Activated naive CD8-positive, alpha-beta T cell treated with anti-CD3 and anti-CD28 coated beads, Interleukin-2, amount 50 U/mL, for 24 hours (primary cell): ENCODE data around the gene PIGQ.

ENCODE experiments used
- ATAC-seq: fragments of 150-1000 bp; cut with Tn5 transposase; one replicate; pipeline ENCODE4 v1.10.0; 2021
- DNase-seq: peaks from one replicate; pipeline ENCODE4 v3.0.0; 2021
- H3K27ac Mint-ChIP-seq: one replicate; pipeline ENCODE4 v1.8.0; 2021; ENCODE audit warnings: mild to moderate bottlenecking, mixed read lengths
- H3K27me3 Mint-ChIP-seq: one replicate; pipeline ENCODE4 v1.8.0; 2021; ENCODE audit warnings: mixed read lengths
- H3K36me3 Mint-ChIP-seq: one replicate; pipeline ENCODE4 v1.8.0; 2021; ENCODE audit warnings: low read depth, mixed read lengths
- H3K4me1 Mint-ChIP-seq: one replicate; pipeline ENCODE4 v1.8.0; 2021; ENCODE audit warnings: mixed read lengths
- H3K4me3 Mint-ChIP-seq: one replicate; pipeline ENCODE4 v1.8.0; 2021; ENCODE audit warnings: mild to moderate bottlenecking, moderate library complexity, mixed read lengths
- H3K9me3 Mint-ChIP-seq: one replicate; pipeline ENCODE4 v1.8.0; 2021; ENCODE audit warnings: mixed read lengths

The PIGQ gene

DNA sequence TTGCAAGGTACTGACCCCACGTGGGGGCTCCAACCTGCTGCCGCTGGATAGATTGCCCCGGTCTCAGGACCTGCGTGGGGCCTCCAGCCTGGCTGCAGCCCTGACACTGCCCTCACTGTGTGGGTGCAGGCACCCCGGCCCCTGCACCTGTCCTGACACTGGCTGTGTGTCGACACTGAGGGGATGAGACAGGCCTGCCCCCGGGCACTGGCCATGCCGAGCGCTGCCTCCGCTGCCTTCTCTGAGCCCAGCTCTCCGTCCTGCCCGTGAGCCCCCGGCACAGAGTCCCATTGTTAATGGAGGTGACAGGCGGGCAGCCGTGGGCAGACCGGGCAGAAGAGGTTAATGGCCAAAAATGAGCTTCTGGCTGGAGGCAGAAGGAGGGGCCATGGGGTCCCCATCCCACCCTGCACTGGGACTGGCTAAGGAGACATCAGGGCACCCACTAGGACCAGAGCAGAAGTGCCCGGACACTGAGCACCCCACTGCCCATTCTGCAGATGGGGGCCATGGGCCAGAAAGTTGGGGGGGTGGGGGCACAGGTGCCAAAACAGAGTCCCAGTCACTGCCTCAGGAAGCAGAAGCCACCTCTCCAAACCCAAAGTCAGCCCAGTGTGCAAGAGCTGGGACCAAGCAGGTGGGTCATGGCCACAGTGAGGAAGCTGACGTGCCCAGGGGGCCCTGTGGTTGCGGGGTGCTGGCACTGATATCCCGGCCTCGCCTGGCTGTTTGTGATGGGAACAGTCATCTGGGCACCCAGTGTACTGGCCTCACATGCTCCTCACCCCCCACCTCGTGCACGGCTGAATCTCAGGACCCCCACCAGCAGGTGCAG lies 12.1 kb upstream of the PIGQ start:
- Mint-ChIP-seq H3K4me1 (no peaks in the 10 kb centered on the region), H3K27me3 (peaks cover 13% of the 10 kb centered on the region), H3K4me3 (no peak overlapping the region), H3K36me3 (no peaks in the 10 kb centered on the region), H3K27ac (no peak overlapping the region), H3K9me3 (no peaks in the 10 kb centered on the region)
- no peak for ATAC-seq
- no peak for DNase-seq

DNA sequence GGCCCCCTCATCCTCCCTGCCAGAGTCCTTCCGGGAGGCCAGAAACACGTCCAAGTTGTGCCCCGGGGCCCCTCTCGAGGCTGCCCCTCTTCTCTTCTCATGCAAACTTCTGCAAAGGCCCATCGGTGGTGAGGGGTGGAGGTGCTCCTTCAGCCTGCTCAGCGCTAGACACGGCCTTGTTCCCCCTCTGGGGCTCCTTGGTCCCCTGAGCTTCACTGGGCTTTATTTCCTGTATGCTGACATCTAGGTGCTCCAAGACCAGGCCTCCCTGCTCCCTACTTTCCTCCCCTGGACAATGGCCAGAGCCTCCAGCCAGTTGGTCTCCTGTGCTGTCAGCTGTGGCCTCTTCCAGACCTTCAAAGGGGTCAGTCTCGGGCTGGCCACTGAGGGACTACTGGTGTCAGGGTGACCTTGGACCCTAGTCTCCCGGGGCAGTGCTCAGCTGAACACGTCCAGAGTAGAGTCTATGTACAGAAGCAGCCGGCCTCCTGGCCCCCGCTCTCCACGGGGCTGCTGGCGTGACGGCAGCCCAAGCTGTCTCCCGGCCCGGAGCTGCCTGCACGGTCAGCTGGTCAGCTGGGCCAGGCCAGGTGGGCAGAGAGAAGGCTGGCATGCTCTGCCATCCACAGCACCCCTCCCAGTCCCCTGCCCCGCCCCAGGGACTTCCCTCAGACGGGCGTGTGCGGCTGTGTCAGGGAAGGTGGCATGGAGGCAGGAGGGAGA lies 11.3 kb upstream of the PIGQ start:
- Mint-ChIP-seq H3K4me3 (no peak overlapping the region), H3K27ac (no peak overlapping the region), H3K27me3 (peaks cover 13% of the 10 kb centered on the region), H3K9me3 (no peaks in the 10 kb centered on the region), H3K4me1 (no peaks in the 10 kb centered on the region), H3K36me3 (no peaks in the 10 kb centered on the region)
- ATAC-seq, result no peak
- no peak for DNase-seq

DNA sequence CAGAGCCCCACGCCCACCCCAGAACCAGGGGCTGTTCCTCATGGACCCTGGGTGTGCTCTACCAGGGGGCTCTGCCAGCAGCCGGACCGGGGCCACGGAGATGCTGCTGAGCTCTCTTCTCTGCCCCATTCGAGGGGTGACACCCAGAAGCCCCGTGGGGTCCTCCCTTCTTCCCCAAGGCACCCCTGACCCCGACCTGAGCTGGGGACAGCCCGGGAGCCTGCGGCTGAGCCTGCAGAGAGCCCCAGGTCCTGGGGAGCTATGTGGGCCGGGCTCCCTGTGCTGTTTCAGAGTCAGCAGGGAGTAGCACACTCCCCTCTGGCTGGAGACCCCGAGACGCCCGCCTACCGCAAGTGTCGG lies 10.8 kb upstream of the PIGQ start:
- H3K9me3 Mint-ChIP-seq, result no peaks in the 10 kb centered on the region
- H3K36me3 Mint-ChIP-seq, result no peaks in the 10 kb centered on the region
- no peak overlapping the region for H3K27ac Mint-ChIP-seq
- H3K4me1 Mint-ChIP-seq, result no peaks in the 10 kb centered on the region
- DNase-seq (no peak), ATAC-seq (no peak)
- no peak overlapping the region for H3K4me3 Mint-ChIP-seq
- H3K27me3 Mint-ChIP-seq, result peaks cover 13% of the 10 kb centered on the region

DNA sequence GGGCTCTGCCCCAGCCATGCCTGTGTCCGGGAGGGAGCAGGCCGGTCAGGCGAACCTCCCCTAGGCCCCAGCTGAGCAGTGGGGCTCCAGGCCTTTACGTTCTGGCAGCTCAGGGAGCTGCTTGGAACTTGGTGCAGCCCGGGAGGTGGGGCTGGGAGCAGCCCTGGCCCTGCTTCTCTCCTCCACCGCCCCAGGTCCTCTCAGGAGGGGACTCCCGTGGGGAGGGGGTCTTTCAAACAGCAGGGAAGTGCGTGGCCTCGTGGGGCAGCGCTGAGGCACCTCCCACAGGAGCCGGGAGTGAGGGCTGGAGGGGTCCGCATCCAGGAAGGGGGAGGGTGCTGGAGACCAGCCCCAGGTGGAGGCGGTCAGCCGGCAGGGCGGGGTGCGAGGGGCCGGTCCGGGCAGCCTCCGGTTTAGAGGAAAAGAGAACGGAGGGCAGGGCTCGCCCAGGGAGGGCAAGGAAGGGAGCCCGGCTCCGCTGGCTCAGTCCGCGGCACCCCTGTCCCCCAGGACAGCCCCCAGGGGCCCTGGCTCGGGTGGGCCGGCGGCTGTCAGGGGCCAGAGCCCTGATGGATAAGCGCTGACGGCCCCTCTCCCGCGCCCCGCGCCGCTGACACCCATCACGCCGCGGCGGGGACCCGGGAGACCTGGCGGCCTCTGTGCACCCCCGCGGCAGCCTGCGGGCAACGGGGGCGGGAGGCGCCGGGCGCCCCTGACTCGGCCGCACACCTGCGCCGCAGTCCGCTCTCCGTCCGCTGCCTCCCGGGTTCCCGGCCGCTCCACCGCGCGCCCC lies 10.2 kb upstream of the PIGQ start:
- ATAC-seq (no peak), DNase-seq (no peak)
- H3K4me1 Mint-ChIP-seq, result no peaks in the 10 kb centered on the region
- H3K9me3 Mint-ChIP-seq, result no peaks in the 10 kb centered on the region
- no peak overlapping the region for H3K27ac Mint-ChIP-seq
- peaks cover 13% of the 10 kb centered on the region for H3K27me3 Mint-ChIP-seq
- no peaks in the 10 kb centered on the region for H3K36me3 Mint-ChIP-seq
- H3K4me3 Mint-ChIP-seq, result no peak overlapping the region

DNA sequence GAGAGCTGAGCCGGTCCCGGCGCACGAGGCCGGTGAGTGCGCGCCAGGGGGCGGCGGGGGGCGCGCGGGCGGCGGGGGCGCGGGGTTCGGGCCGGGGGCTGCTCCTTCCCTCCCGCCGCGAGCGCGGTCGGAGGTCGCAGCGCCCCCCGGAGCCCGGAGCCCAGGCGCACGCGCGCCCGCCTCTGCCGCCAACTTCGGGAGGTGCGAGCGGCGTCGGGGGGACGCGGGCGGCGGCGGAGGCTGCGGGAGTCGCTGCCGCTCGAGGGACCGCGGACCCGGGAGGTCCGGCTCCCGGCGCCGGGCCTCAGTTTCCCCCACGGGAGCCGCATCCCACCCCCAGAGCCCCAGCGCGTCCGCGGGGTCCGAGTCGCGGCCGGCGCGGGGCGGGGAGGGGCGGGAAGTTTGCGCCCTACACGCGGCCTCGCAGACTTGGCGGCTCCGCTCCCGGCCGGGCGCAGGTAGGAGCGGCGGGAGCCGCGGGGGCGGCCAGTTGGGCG lies 9.5 kb upstream of the PIGQ start, which contains the start of gene PRR35:
Gene PRR35, plus strand, starts transcription at position 191 of the 497 bp plus-strand sequence. CDS start 2,901 bp downstream, outside the sequence.
- Mint-ChIP-seq H3K27me3 (peaks cover 13% of the 10 kb centered on the region), H3K4me3 (no peak within 1 kb of the TSS), H3K36me3 (no peaks in the 10 kb centered on the region), H3K27ac (no peak within 1 kb of the TSS), H3K9me3 (no peaks in the 10 kb centered on the region), H3K4me1 (no peaks in the 10 kb centered on the region)
- DNase-seq (no peak), ATAC-seq (no peak)

DNA sequence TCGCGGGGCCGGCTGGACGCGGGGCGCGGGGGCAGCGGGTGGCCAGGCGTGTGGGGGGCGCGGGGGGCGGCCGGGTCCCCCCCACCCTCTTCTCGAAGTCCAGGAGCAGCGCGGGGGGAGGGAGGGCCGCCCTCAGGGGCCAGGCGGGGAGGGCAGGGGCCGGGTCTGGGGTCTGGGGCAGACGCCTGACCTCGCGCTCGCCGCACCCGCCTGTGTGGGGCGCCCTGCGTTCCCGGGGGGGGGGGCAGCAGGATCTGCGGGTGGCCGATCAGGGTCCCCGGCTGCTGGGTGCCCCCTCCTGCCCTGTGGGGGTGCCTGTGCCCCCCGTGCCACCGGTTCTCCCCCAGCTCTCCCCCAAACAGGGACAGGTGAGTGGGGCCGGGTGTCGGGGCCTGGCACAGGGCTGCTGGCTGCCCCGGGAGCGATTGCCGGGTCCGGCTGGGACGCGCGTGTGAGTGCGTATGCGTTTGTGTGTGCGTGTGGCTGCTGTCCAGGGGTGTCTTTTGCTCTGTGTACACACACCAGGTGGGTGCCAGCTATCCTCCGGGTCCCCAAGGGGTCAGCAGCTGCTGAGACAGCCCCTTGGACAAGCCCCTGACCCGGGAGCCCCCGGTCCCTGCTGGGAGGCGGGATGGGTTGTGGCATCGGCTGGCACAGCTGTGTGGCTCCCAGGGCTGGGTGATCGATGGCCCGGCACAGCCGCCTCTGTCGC lies 8.9 kb upstream of the PIGQ start:
- peaks cover 13% of the 10 kb centered on the region for H3K27me3 Mint-ChIP-seq
- no peaks in the 10 kb centered on the region for H3K9me3 Mint-ChIP-seq

DNA sequence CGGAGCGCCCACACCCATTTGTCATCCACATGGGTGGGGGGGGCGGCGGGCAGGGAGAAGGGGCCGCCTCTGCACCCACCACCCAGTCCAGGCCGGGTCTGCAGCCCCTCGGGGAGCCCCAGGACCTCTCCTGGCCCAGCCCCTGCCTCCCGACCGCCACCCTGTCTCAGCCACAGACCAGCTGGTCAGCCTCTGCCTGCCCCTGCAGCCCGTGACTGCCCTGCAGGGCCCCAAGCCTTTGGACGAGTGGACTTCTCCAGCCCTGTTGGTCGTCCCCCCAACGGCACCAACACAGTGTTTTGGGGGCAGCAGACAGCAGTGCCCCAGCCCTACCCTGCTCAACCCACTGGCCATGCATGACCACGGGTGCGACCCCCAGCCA lies 8.4 kb upstream of the PIGQ start:
- Mint-ChIP-seq H3K9me3 (no peaks in the 10 kb centered on the region), H3K36me3 (no peaks in the 10 kb centered on the region), H3K27me3 (peaks cover 13% of the 10 kb centered on the region), H3K4me1 (peaks cover 2% of the 10 kb centered on the region), H3K4me3 (no peak overlapping the region), H3K27ac (no peak overlapping the region)
- ATAC-seq (no peak), DNase-seq (no peak)

More for the DNA sequence above, 8.9 kb upstream of the PIGQ start:
- DNase-seq, result no peak
- Mint-ChIP-seq H3K4me1 (no peaks in the 10 kb centered on the region), H3K4me3 (no peak overlapping the region), H3K36me3 (no peaks in the 10 kb centered on the region), H3K27ac (no peak overlapping the region)
- no peak for ATAC-seq

DNA sequence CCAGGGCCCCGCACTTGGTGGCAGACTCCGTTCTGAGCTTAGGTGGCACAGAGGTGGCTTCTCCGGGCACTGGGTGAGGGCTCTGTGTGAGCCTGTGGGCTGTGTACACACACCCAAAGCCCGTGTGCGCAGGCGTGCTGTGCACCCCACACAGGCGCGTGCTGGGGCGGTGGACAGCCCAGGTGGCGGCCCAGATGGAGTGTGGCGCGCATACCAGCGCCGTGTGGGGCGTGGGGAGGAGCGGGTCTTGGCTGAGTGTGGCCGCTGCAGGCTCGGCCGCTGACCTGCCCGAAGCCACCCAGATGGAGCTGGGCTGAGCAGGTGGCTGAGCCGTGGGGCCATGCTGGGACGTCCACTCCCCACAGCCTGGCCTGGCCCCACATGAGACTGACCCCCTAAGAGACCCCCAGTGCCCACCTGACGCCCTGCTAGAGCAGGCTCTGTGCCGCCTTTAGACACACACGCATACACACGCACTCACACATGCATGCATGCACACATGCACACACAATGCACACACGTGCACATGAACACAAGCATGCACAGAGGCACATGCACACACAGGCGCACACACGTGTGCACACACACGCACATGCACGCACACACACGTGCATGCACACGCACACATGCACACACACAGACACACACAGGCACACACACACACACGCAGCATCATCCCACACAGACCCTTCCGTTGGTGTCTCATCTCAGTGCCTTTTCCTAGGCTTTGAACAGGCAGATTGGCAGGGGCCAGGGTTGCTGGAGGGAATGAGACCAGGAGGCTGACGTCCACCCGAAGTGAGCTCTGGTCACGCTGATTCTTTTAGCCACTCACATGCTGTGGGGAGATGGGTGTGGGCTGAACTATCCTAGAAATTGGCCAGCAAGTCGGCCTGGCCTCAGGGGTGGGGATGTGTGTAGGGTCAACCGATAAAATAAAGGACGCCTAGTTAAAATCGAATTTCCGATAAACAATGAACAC lies 7.5 kb upstream of the PIGQ start:
- ATAC-seq, result no peak
- H3K36me3 Mint-ChIP-seq, result no peaks in the 10 kb centered on the region
- no peak overlapping the region for H3K27ac Mint-ChIP-seq
- no peak for DNase-seq
- H3K4me1 Mint-ChIP-seq, result peaks cover 11% of the 10 kb centered on the region
- no peaks in the 10 kb centered on the region for H3K9me3 Mint-ChIP-seq
- peaks cover 13% of the 10 kb centered on the region for H3K27me3 Mint-ChIP-seq
- H3K4me3 Mint-ChIP-seq, result no peak overlapping the region

DNA sequence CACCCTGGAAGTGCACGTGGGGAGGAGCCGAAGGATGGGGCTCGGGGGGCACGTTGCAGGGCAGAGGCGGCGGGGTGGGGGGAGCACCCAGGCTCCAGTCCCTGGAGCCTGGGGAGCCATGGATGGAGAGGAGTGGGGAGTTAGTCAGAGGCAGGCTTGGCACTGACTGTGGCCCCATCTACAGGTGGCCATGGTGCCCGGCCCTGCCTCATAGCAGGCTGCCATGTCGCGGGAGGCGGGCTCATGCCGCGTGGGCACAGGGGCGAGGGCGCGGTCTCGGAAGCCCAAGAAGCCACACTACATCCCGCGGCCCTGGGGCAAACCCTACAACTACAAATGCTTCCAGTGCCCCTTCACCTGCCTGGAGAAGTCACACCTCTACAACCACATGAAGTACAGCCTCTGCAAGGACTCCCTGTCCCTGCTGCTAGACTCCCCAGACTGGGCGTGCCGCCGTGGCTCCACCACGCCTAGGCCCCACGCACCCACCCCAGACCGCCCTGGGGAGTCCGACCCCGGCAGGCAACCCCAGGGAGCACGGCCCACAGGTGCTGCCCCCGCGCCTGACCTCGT lies 6.6 kb upstream of the PIGQ start:
- Mint-ChIP-seq H3K27me3 (peaks cover 13% of the 10 kb centered on the region), H3K36me3 (no peaks in the 10 kb centered on the region), H3K4me3 (no peak overlapping the region), H3K4me1 (peaks cover 11% of the 10 kb centered on the region), H3K27ac (no peak overlapping the region), H3K9me3 (no peaks in the 10 kb centered on the region)
- DNase-seq, result no peak
- ATAC-seq, result no peak

DNA sequence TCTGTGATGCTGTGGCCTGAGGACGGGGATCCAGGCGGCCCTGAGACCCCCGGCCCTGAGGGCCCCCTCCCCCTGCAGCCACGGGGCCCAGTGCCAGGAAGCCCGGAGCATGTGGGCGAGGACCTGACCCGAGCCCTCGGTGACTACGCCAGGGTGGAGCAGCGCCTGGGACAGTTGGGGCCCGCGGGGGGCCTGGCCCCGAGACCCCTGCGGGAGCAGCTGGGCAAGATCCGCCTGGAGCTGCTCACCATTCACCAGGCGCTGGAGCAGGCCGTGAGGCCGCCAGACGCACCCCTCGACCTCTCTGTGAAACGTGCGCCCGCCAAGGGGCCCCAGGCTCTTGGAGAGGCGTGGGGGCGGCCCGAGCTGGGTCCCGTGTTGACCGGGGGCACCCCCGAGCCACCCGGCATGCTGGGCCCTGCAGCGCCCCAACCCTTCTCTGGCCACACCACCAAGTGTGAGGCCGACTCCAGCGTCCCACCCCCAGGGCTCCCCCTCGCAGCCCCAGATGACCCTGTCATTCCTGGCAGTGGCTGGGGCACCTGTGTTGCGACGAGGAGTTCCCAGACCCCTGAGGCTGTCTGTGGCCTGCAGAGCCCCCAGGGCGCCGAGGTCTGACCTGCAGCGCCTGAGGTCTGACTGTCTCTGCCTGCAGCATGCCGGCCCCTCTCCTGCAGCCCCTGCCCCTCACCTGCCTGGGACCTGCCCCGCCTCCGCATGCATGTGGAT lies 4.9 kb upstream of the PIGQ start:
- H3K4me1 Mint-ChIP-seq, result peaks cover 18% of the 10 kb centered on the region
- H3K27me3 Mint-ChIP-seq, result peaks cover 10% of the 10 kb centered on the region
- H3K36me3 Mint-ChIP-seq, result no peaks in the 10 kb centered on the region
- H3K9me3 Mint-ChIP-seq, result no peaks in the 10 kb centered on the region
- no peak overlapping the region for H3K27ac Mint-ChIP-seq
- ATAC-seq (no peak), DNase-seq (no peak)
- H3K4me3 Mint-ChIP-seq, result no peak overlapping the region

DNA sequence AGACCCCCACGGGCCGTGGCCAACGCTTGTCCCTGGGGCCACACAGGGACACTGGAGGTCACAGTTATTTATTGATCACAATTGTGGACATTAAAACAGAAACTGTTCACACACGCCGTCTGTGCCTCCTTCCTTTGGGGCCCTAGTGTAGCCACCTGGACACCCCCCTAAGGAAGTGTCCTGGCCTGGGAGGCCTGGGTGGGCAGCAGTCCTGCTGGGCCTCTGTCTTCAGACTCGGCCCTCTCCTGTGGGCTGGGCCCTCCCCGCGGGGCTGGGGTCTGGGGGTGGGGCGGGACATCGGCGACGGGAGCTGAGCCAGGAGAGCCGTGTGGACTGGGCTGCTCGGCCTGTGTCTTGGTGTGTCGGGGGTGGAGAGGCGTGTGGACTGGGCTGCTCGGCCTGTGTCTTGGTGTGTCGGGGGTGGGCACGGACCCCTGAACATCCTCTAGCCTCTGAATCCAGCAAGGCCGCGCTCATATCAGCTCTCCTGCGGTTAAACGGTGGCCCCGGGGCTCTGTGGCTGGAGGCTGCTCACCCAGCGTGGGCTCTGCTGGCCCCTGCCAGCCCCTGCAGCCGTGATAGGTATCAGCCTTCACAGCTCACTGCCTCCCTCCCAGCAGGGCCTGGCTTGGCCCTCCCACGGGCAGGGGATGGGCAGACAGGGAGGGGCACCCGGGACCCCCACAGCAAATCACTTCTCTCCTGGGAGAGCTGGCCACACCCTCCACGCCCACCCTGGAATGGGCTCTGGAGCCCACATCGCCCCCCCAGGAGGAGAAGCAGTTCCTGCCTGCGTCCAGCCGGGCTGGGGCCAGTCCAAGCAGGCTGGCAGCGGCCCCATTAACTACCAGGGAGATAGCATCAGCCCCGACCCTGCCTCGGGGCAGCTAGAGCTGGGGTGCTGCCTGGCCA lies 4.1 kb upstream of the PIGQ start:
- Mint-ChIP-seq H3K27ac (no peak overlapping the region), H3K9me3 (no peaks in the 10 kb centered on the region), H3K4me3 (no peak overlapping the region), H3K36me3 (no peaks in the 10 kb centered on the region), H3K4me1 (peaks cover 18% of the 10 kb centered on the region), H3K27me3 (peaks cover 10% of the 10 kb centered on the region)
- DNase-seq, result no peak
- no peak for ATAC-seq
